HG03095 (cell line): ENCODE measurements around the gene SH3RF3.

Experiments used
- ATAC-seq: cut with Tn5 transposase; IDR thresholded peaks from one replicate; pipeline ENCODE4 v1.9.1; 2021; ENCODE audit warnings: moderate library complexity; ENCODE audit not compliant: unreplicated experiment

SH3RF3 gene

DNA sequence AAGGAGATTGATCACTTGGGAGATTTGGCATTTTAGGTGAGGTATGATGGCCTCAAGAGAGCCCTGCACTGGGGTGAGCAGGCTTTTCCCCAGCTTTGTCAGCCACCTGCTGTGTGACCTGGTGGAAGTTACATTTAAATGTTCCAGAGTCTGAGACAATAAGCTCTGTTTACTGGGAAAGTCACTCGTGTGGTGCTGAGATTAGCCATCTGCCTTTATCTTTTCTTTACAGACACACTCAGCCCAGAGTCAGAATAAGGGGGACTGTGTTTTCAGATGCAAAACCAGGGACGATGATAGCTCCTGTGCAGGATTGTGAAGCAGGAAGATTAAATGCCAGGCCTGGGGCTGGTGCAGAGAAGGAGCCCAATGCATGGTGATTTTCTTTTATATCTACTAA, 47.9 kb downstream of the SH3RF3 start:
- ATAC-seq: no peak

DNA sequence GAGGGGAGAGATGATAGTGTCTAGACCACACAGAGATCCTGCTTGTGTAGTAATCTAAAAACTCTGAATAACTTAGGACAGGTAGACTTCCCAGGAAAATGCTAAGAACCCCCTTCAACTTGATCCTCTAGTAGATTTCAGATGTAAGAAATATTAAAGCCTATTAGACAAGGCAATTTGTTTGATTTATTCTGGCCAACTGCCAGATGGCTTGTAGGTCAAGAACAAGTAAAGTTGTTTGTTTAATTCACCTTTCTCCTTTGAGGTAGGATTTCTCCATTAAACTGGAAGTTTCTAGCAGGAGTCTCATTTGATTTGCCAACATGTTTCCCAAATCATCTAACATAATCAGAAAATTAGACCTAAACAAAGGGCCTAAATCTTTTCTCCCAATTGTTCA, 48.6 kb downstream of the SH3RF3 start:
- no peak for ATAC-seq

GRCh38 chr2:109178968-109179367, 50.0 kb downstream of the SH3RF3 start:
- ATAC-seq: no peak

GRCh38 chr2:109180786-109181185, 51.8 kb downstream of the SH3RF3 start:
- no peak for ATAC-seq

DNA sequence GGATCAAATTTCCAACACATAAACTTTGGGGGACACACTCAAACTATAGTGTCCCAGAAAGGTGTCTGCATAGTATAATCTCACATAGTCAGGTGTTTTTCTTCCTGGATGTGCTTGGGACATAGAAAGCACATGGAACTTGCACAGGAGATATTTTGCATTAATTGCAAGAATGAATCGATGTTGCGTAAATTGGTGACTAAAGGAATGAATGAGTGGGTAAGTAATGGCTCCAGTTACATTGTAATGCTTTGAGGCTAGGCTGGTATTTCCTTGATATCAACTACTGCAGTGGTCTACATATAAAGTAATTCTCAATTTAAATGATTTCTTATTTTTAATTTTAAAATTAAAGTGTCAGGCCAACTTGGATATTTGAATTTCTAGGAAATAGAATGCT, 53.4 kb downstream of the SH3RF3 start:
- no peak for ATAC-seq

- ATAC-seq: no peak
These were observed 54.9 kb downstream of the SH3RF3 start for GRCh38 chr2:109183871-109184270.

DNA sequence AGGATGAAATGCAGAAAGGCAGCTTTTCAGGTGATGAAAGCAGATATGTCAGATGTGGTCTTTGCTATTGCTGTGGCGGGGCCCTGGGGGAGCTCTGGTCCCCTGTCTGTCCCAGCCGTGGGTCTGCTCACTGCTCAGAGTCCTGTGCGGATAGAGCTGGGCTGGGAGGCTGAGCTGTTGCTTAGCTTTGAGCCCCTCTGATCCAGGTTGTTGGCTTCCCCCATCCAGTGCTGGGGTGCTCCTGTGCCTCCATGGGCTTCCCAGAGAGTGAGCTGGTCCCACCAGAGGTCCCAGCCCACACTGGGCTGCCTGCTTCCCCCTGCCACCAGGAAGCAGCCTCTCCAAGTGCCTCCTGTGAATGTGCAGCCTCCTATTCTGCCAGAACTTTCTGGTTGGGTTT, 55.4 kb downstream of the SH3RF3 start:
- ATAC-seq: no peak

DNA sequence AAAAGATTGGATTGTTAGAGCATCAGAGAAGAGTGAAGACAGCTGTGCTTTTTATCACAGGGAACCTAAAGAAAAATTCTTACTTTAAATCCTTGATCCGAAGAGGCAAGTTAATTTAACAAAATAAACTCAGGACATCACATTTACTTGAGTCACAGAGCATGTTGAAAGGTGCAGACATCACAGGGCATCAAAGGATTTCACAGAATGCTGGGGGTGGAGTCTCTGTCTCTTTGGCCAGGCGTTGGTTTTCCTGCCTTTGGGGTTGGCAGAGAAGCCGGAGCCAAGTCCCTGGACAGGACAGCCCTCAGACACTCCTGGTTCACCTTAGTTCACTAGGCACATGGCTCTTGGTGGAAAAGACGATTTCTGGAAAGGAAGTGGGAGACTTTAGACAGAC, 56.3 kb downstream of the SH3RF3 start:
- no peak for ATAC-seq

- no peak for ATAC-seq
These were observed 57.0 kb downstream of the SH3RF3 start for GRCh38 chr2:109185821-109186570.

- ATAC-seq: no peak
These were observed 57.7 kb downstream of the SH3RF3 start for GRCh38 chr2:109186656-109187250.

DNA sequence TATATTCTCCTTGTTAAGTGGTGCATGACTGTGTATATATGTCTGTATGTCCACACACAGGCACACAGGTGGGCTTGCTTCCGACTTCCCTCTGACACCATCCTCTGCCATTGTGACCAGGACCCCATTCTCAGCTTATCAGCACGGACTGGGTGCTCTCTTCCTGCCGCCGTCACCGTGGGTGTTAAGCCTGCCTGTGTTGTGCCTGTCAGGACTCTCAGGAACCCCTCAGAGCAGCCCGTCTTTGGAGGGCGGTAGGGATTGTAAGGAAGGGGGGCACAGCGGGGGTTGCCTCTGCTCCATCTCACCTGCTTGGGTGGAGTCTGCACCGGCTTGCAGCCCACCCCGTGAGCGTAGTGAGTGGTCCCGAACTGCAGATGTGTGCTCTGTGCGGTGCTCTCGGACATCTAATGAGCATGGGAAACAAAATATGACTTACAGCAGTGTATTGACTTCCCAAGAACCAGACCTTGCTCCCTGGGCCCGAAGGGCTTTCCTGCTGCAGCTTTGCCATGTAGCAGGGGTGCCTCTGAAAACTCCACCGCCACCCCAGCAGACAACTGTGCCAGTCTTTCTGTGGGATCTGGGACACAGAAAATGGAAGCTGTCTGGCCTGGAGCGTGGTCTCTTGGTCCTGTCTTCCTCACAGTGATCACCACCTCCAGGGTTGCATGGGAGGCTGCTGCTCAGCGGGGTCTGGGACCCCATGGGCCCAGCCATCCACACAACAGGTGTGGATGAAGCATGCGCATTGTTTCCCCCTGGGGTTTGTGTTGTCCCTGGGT, 58.9 kb downstream of the SH3RF3 start:
- ATAC-seq: no peak

DNA sequence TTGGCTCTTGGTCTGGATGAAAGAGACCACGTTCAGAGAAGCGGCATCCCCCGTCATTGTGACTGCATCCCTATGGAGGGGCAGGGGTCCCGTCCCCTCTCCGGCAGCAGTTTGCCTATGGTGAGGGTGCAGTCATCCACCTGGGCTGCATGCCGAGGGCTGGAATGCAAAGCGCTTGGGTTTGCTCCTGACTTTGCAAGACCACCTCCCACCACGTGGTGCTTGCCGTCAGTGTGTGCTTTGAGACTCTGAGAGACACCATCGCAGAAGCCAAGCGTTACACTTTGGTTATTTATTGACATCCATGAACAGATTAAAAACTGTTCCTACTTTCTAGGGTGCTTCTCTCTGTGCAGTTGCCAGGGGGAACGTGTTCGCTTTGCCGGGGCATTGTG, 59.5 kb downstream of the SH3RF3 start:
- no peak for ATAC-seq

DNA sequence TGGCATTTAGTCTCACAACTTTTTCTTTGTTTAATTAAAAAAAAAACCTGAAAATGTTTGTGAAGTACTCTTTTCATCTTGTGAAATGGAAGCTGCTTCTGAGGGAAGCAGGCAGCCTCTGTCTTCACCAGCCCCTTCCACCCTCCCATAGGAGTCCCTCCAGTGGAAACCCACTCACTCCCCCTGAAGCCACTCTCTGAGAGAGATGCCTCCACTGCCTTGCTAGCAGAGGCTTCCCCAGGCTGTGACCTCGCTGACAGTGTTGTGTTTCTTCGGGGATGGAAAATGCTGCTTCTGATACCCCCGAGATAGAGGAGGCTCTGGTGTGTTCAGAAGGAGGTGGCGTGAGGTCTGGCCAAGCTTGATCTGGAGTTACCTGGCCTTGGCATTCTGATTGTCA, 59.9 kb downstream of the SH3RF3 start:
- no peak for ATAC-seq

DNA sequence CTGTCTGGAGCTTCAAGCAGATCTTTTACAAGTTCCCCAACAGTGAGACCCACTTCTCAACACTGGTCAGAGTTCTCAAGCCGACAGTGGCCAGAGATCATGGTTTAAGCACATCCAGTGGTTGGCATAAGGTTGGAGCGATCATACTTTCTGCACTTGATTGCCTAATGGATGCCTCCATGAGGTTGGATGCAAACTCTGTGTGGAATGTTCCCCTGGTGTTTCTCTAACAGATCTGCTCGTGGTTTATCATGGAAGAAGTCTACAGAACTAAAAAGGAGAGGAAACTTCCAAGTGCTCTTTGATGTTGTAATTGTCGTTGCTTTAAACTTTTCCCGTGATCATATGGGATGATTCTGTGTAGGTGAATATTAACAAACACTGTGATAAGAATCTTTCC, 60.7 kb downstream of the SH3RF3 start:
- no peak for ATAC-seq

- ATAC-seq: no peak
These were observed 65.0 kb downstream of the SH3RF3 start for GRCh38 chr2:109193807-109194619.

- no peak for ATAC-seq
These were observed 65.6 kb downstream of the SH3RF3 start for GRCh38 chr2:109194620-109194937.

DNA sequence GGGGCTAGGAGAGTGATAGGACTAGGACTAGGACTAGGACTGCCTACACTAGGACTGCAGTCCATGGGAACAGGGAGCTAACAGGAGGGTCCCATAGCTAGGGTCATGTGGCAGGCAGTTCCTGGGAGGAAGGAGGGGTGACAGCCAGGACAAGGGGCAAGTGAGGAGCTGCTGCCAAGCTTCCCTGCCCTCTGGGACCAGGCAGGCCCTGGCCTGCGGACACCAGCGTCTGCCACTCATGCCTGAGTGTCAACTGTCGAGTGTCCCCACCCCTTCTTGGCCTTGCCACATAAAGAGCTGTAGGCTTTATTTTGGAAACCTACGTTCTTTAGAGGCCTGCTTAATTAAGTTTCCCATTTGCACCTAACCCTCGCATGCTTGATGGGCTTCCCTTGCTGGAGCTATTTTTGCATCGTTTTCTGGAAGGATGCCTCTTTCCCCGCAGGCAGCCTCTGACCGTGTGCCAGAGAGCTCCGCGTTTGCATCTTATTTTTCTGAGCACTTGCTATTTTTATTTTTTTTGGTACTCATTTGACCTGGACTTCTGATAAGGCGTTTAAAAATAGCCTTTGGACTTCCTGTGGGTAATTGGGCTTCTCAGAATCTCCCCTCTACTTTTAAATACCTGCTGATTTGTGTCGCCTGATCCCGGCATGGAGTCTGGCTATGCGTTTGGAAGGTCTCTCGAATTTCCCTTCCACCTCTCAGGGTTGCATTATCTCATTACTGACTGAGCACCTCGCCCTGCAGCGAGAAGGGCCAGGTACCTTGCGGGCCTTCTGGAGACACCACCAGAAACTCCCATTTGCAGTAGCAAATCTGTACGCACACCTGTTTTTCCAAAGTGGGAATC, 66.4 kb downstream of the SH3RF3 start:
- ATAC-seq: no peak

GRCh38 chr2:109196081-109196875, 67.3 kb downstream of the SH3RF3 start:
- no peak for ATAC-seq

DNA sequence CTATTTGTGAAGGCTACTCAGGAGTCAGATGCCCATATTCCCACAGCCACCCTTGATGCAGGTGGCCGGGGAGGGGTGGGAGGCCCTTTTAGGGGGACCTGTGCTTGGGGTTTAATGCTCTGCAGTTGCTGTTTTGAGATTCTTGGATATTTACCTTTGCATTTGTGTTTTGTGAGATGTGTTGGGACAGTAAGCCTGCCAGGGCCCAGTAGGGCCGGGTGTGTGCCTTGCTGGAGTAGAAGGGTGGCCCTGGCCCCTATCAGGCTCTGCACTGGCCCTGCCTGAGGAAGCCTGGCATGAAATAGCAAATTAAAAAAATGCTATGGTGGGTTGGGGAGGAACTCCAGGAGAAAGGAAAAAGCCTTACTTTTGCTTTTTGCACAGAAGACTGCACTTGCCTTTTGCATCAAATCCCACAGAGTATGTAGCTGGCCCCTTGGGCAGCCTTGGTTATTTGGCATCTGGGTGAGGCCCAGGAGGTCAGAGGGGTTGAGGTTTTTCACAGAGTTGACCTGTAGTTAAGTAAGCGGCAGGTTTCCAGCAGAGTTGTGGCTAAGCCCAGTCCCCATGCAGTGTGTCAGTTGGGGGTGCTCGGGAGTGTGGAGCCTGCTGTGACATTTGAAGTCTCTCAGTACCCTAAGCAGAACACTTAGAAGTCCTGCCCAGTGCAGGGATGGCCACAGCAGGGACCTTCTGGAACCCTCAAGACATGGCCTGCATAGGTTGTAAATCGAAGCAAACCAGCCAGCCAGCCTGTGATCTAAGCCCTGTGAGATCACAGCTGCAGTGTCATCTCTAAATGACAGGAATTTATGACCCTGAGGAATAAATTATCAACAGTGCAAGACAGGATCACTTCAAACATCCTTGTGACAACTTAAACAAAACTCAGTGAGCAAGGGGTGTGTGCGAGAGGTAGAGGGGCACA, 68.8 kb downstream of the SH3RF3 start:
- no peak for ATAC-seq
